ENCODE data around the gene LYRM9. TPM values are rescaled to one million over a fixed set of nuclear protein-coding genes. Genes with fewer than 3 reads are reported as not detected.
"Not testable (repeated sequence)": the region's sequence is repeated elsewhere in the genome, so short reads cannot be mapped to it uniquely, and the experiment has no call there.

LYRM9 gene
- total and polyA plus RNA-seq, 7 donors: 2.1 to 27.1 (median 15.5) TPM

- intact Hi-C loops (cut with DNase I): no loop called here
Observed at GRCh38 chr17:27854163-27854562, 39.0 kb downstream of the LYRM9 start.

GRCh38 chr17:27853091-27853490 lies 40.1 kb downstream of the LYRM9 start:
- H3K27ac ChIP-seq: no peak overlapping the region
- no peak overlapping the region for H3K4me3 ChIP-seq

More at GRCh38 chr17:27854163-27854562, 39.0 kb downstream of the LYRM9 start:
- Histone ChIP-seq H3K27ac (no peak overlapping the region), H3K4me1 (no peaks in the 10 kb centered on the region), H3K27me3 (no peaks in the 10 kb centered on the region), H3K36me3 (no peaks in the 10 kb centered on the region), H3K4me3 (no peak overlapping the region), H3K9me3 (no peaks in the 10 kb centered on the region)
- 75 to 81% methylated on average over 5 of the region's 5 CpGs for WGBS, 2 donors
- TF ChIP-seq POLR2AphosphoS5 (IDR thresholded peaks at IDR 0.05): no peak
- no peak for TF ChIP-seq EP300 (IDR thresholded peaks at IDR 0.05)
- no peak for TF ChIP-seq CTCF (IDR thresholded peaks at IDR 0.05)
- no peak for TF ChIP-seq POLR2A (IDR thresholded peaks at IDR 0.05)
- no peak for DNase-seq

GRCh38 chr17:27849474-27850185 lies 43.5 kb downstream of the LYRM9 start:
- Histone ChIP-seq H3K9me3 (no peaks in the 10 kb centered on the region), H3K27ac (no peak overlapping the region), H3K4me3 (no peak overlapping the region), H3K27me3 (no peaks in the 10 kb centered on the region), H3K36me3 (no peaks in the 10 kb centered on the region), H3K4me1 (no peaks in the 10 kb centered on the region)
- no peak for DNase-seq
- TF ChIP-seq POLR2A (IDR thresholded peaks at IDR 0.05) (no peak), CTCF (IDR thresholded peaks at IDR 0.05) (no peak), POLR2AphosphoS5 (IDR thresholded peaks at IDR 0.05) (no peak), EP300 (IDR thresholded peaks at IDR 0.05) (no peak)
- intact Hi-C loops (cut with DNase I): no loop called here
- WGBS, 2 donors: 82 to 84% methylated on average over 9 of the region's 9 CpGs

More at GRCh38 chr17:27853091-27853490, 40.1 kb downstream of the LYRM9 start:
- DNase-seq: no peak
- Histone ChIP-seq H3K27me3 (no peaks in the 10 kb centered on the region), H3K4me1 (no peaks in the 10 kb centered on the region), H3K36me3 (no peaks in the 10 kb centered on the region), H3K9me3 (no peaks in the 10 kb centered on the region)
- TF ChIP-seq POLR2AphosphoS5 (IDR thresholded peaks at IDR 0.05) (no peak), CTCF (IDR thresholded peaks at IDR 0.05) (no peak), POLR2A (IDR thresholded peaks at IDR 0.05) (no peak), EP300 (IDR thresholded peaks at IDR 0.05) (no peak)
- intact Hi-C loops (cut with DNase I): no loop called here
- 16 to 59% methylated on average over 3 of the region's 3 CpGs for WGBS, 2 donors

- no peak for DNase-seq
- H3K9me3 ChIP-seq: no peaks in the 10 kb centered on the region
- TF ChIP-seq CTCF (IDR thresholded peaks at IDR 0.05): no peak
- no peak for TF ChIP-seq POLR2AphosphoS5 (IDR thresholded peaks at IDR 0.05)
- TF ChIP-seq POLR2A (IDR thresholded peaks at IDR 0.05): no peak
- no peak for TF ChIP-seq EP300 (IDR thresholded peaks at IDR 0.05)
- H3K4me1 ChIP-seq: no peaks in the 10 kb centered on the region
- no peak overlapping the region for H3K4me3 ChIP-seq
- intact Hi-C loops (cut with DNase I): no loop called here
- H3K27me3 ChIP-seq: no peaks in the 10 kb centered on the region
- 77 to 82% methylated on average over 3 of the region's 3 CpGs for WGBS, 2 donors
- H3K36me3 ChIP-seq: no peaks in the 10 kb centered on the region
- no peak overlapping the region for H3K27ac ChIP-seq
Observed at GRCh38 chr17:27848931-27849330, 44.2 kb downstream of the LYRM9 start.

- DNase-seq; H3K27me3 ChIP-seq; H3K4me1 ChIP-seq; H3K4me3 ChIP-seq; H3K36me3 ChIP-seq; intact Hi-C loops (cut with DNase I); H3K9me3 ChIP-seq; H3K27ac ChIP-seq: not testable (repeated sequence)
- 87 to 92% methylated on average over 11 of the region's 11 CpGs for WGBS, 2 donors
Observed at GRCh38 chr17:27846808-27847307, 46.3 kb downstream of the LYRM9 start.

Measured in sigmoid colon (tissue), 7 donors.